GM18861 (cell line): ENCODE data around the gene TTC28.
"Not testable (repeated sequence)": the region's sequence is repeated elsewhere in the genome, so short reads cannot be mapped to it uniquely, and the experiment has no call there.

Source experiments
- ATAC-seq: cut with Tn5 transposase; IDR thresholded peaks from one replicate; pipeline ENCODE4 v1.9.1; 2021; ENCODE audit not compliant: unreplicated experiment

TTC28 gene

DNA sequence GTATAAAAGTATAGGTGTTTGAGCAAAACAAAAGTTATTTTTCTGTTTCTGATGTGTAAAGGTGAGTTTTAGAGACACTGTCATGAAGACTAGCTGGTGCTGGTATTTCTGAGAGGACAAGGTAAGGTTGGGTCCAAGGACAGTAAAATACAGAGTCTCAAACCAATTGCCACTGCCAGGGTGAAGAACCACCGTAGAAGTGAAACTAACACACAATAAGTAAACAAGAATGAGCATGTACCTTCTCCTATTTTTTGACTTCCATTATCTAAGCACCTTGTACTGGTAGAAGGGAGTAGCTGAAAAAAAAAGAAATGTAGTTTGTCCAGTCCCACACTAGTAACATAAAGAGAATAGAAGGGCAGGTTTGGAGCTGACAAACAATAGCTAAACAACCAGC is 117.3 kb downstream of the TTC28 start:
- no peak for ATAC-seq

DNA sequence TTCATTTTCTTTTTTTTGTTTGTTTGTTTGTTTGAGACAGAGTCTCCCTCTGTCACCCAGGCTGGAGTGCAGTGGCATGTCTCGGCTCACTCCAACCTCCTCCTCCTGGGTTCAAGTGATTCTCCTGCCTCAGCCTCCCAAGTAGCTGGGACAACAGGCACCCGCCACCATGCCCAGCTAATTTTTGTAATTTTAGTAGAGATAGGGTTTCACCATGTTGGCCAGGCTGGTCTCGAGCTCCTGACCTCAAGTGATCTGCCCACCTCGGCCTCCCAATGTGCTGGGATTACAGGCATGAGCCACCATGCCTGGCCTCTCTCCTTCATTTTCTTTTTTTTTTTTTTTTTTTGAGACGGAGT is 118.9 kb downstream of the TTC28 start:
- ATAC-seq = not testable (repeated sequence)

DNA sequence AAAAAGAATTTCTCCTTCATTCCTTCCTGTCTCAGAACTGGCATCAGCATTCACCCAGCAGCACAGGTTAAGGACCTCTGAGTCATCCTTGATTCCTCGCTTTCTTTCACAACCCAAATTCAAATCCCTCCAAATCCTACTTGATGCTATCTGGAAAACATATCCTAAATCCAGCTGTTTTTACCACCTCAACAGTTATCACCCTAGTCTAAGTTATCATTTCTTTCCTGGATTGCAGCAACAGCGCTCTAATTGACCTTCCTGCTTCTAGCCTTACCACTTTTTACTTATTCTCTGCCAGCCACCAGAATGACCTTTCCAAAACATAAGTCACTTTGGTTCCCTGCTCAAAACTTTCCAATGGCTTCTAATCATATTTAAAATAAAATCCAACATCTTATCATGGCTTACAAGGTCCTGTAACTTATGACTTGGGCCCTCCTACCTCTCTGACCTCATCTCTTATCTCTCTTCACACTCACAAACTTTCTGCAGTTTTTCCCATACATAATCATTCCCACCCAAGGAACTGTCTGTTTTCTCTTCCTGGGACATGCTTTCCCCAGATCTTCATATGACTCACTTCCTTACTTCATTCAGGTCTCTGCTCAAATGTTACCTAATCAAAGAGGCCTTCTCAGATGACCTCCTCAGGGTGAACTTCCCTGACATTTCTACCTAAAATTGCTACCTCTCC is 119.4 kb downstream of the TTC28 start:
- no peak for ATAC-seq

GRCh38 chr22:28557184-28557583 is 122.5 kb downstream of the TTC28 start:
- ATAC-seq = no peak

DNA sequence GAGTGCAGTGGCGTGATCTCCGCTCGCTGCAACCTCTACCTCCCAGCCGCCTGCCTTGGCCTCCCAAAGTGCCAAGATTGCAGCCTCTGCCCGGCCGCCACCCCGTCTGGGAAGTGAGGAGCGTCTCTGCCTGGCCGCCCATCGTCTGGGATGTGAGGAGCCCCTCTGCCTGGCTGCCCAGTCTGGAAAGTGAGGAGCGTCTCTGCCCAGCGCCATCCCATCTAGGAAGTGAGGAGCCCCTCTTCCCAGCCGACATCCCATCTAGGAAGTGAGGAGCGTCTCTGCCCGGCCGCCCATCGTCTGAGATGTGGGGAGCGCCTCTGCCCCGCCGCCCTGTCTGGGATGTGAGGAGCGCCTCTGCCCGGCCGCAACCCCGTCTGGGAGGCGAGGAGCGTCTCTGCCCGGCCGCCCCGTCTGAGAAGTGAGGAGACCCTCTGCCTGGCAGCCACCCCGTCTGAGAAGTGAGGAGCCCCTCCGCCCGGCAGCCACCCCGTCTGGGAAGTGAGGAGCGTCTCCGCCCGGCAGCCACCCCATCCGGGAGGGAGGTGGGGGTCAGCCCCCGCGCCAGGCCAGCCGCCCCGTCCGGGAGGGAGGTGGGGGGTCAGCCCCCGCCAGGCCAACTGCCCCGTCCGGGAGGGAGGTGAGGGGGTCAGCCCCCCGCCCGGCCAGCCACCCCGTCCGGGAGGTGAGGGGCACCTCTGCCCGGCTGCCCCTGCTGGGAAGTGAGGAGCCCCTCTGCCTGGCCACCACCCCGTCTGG is 126.4 kb downstream of the TTC28 start:
- ATAC-seq = not testable (repeated sequence)

GRCh38 chr22:28548406-28548805 is 131.2 kb downstream of the TTC28 start:
- no peak for ATAC-seq

DNA sequence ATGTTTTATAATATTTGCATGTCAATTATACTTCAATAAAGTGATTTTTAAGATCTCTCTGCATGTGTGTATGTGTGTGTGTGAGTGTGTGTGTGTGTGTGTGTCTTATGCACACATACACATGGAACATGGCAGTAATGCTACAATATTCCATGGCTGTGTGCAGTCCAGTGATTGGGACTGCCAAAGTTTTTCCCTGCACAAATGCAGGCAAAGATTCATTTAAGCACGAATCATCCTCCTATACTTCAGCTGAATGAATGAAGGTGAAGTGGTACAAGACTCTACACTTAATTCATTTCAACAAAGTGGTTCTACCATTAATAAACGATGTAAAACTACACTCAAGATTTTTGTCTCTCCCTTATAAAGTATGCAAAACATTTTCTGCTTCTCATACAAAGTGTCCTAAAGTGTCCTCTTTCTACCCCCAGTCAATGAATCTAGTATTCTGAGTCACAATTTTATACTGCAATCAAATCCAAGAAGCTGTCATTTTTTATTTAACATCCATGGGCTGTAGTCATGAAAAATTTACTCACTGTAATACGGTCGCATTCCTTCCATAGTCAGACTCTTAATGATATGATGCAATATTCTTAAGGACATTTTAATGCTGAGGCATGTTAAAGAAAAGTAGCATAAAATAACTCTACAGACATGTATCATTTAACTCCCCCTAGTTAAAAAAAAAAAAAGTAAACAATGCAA is 132.4 kb downstream of the TTC28 start:
- no peak for ATAC-seq

GRCh38 chr22:28544431-28544868 is 135.2 kb downstream of the TTC28 start:
- ATAC-seq = no peak

GRCh38 chr22:28542980-28543621 is 136.5 kb downstream of the TTC28 start:
- no peak for ATAC-seq

- ATAC-seq = no peak
These were observed 138.5 kb downstream of the TTC28 start for GRCh38 chr22:28541137-28541536.

- no peak for ATAC-seq
These were observed 140.7 kb downstream of the TTC28 start for GRCh38 chr22:28538922-28539321.

GRCh38 chr22:28530565-28530964 is 149.1 kb downstream of the TTC28 start:
- not testable (repeated sequence) for ATAC-seq

DNA sequence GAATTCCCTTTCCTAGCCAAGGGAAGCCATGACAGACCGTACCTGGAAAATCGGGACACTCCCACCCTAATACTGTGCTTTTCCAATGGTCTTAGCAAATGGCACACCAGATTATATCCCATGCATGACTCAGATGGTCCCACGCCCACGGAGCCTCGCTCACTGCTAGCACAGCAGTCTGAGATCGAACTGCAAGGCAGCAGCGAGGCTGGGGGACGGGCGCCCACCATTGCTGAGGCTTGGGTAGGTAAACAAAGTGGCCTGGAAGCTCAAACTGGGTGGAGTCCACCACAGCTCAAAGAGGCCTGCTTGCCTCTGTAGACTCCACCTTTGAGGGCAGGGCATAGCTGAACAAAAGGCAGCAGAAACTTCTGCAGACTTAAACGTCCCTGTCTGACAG is 150.5 kb downstream of the TTC28 start:
- ATAC-seq = not testable (repeated sequence)

GRCh38 chr22:28521451-28521850 is 158.2 kb downstream of the TTC28 start:
- ATAC-seq = no peak

GRCh38 chr22:28514321-28514821 is 165.3 kb downstream of the TTC28 start:
- ATAC-seq = no peak

DNA sequence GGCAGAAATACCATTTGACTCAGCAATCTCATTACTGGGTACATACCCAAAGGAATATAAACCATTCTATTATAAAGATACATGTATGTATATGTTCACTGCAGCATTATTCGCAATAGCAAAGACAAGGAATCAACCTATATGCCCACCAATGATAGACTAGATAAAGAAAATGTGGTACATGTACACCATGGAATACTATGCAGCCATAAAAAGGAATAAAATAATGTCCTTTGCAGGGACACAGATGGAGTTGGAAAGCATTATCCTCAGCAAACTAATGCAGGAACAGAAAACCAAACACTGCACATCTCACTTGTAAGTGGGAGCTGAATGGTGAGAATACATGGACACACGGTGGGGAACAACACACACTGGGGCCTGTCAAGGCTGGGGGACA is 167.3 kb downstream of the TTC28 start:
- ATAC-seq = not testable (repeated sequence)

GRCh38 chr22:28507896-28508295 is 171.7 kb downstream of the TTC28 start:
- ATAC-seq = no peak

GRCh38 chr22:28506150-28506535 is 173.5 kb downstream of the TTC28 start:
- no peak for ATAC-seq

- ATAC-seq = no peak
These were observed 174.1 kb downstream of the TTC28 start for GRCh38 chr22:28505416-28506149.

GRCh38 chr22:28500006-28500405 is 179.6 kb downstream of the TTC28 start:
- no peak for ATAC-seq

- ATAC-seq = no peak
These were observed 181.6 kb downstream of the TTC28 start for GRCh38 chr22:28498044-28498443.
